GM21717 (cell line): ENCODE measurements around the gene ERVV-1.
"Not testable (repeated sequence)": the region's sequence is repeated elsewhere in the genome, so short reads cannot be mapped to it uniquely, and the experiment has no call there.

ENCODE experiments used
- ATAC-seq: cut with Tn5 transposase; IDR thresholded peaks from one replicate; pipeline ENCODE4 v1.9.1; 2021; ENCODE audit warnings: mild to moderate bottlenecking, moderate library complexity; ENCODE audit not compliant: unreplicated experiment

Gene ERVV-1, protein sequence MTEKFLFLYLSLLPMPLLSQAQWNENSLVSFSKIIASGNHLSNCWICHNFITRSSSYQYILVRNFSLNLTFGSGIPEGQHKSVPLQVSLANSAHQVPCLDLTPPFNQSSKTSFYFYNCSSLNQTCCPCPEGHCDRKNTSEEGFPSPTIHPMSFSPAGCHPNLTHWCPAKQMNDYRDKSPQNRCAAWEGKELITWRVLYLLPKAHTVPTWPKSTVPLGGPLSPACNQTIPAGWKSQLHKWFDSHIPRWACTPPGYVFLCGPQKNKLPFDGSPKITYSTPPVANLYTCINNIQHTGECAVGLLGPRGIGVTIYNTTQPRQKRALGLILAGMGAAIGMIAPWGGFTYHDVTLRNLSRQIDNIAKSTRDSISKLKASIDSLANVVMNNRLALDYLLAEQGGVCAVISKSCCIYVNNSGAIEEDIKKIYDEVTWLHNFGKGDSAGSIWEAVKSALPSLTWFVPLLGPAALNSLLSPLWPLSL

DNA sequence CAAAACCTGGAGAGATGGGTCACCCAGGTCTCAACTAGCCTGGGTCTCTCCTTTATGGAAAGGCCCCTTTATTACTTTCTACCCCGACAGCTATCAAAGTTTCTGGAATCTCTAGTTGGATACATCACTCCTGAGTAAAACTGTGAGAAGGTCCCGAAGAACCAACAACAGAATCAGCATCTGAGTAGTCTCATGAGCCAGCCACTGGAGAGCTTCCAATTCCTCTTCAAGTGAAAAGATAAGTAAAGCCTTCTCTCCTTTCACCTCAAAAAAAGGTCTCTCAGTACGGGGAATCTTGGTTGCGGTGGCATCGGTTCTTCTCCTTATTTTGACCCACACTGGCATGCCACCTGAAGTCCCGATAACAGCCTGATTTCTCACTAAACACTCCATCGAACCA, at the start of gene ERVV-1:
TSS of gene ERVV-1 (plus strand) at position 301 of the 400 bp plus-strand sequence. CDS start 170 bp downstream, outside the sequence.
- no peak for ATAC-seq

DNA sequence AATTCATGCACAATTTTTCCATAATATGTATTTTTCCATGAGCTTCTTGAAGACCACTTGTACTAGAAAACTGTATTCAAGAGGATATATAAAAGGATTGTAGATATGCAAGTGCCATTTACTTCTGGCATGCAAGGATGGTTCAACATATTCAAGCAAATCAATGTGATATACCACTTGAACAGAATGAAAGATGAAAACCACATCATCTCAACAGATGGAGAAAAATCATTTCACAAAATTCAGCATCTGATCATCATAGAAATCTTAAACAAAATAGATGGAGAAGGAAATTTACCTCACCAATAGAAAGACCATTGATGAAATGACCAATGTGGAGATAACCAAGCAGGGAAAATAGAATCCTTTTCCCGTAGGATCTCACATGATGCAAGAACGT, 45.9 kb upstream of the ERVV-1 start:
- ATAC-seq, result no peak

DNA sequence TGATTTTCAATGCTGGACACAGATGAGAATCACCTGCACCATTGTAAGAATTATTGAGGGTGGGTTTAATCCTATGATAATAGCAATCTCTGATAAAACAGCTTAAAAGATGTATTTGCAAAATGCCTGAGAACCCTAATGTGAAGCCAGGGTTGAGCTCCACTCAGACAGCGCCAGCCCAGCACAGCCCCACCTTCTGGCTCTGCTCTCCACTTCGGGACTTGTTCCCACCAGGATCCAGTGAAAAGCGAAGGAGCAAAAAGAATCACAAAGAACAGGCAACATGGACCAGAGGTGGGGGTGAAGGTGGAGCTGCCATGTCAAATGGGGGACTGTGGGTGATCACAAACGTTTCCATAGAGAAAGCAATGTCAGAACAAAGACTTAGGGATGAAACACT, 32.4 kb upstream of the ERVV-1 start:
- ATAC-seq, result no peak

DNA sequence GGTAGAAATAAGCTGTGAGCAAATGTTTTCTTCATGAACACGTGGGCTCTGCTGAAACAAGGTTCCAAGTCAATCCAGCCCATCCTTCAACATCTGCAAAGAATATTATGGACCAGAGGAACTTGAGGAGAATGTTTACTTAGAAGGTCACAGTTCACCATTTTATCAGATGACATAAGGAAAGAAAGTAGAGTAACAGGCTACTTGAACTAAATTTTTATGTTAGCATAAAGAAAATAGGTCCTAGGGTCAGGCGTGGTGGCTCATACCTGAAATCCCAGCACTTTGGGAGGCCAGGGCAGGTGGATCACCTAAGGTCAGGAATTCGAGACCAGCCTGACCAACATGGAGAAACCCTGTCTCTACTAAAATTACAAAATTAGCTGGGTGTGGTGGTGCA, 30.6 kb upstream of the ERVV-1 start:
- ATAC-seq, result not testable (repeated sequence)

DNA sequence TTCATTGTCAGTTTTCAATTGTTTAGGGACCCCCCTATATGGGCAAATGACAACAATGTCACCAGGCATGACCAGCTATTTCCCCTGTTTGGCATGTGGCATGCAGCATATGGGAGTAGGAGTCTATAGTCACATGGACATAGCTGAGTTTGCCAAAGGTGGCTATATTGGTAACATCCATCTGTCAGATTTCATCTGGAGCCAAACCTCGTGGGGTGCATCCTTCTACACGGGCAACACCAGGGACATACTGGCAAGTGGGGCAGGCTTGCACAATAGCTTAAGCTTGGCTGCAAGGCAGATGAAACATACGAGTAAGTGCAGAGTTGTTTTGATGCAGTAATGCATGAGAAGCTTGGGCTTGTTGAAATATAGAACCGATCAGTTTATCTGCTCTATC, 26.5 kb upstream of the ERVV-1 start:
- ATAC-seq, result no peak

DNA sequence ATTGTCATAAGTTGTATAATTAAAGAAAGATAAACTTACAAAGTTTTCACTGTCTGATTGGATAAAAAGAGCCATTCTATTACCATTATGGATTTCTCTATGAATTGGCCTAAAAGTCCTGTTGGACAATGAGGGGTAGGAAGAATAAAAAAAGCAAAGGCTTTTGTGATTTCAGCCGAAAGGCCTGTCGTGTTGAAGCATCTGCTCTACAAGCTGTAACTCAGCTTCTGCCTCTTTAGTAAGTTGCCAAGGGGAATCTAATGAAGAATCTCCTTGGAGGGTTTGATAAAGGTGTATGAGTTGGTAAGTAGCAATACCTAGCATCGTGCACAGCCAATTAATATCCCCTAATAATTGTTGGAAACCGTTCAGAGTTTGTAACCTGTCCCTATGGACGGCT, 25.2 kb upstream of the ERVV-1 start:
- ATAC-seq, result no peak

DNA sequence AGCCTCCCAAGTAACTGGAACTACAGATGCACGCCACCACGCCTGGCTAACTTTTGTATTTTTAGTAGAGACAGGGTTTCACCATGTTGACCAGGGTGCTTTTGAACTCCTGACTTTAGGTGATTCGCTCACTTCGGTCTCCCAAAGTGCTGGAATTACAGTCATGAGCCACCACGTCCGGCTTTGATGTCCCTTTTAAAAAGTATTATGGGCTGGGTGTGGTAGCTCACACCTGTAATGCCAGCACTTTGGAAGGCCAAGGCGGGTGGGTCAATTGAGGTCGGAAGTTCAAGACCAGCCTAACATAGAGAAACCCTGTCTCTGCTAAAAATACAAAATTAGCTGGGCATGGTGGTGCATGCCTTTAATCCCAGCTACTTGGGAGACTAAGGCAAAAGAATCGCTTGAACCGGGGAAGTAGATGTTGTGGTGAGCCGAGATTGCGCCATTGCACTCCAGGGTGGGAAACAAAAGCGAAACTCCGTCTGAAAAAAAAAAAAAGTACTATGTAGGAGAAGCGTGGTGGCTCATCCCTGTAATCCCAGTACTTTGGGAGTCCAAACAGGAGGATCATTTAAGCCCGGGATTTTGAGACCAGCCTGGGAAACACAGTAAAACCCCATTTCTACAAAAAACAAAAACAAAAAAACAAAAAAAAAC, 22.8 kb upstream of the ERVV-1 start:
- no peak for ATAC-seq

DNA sequence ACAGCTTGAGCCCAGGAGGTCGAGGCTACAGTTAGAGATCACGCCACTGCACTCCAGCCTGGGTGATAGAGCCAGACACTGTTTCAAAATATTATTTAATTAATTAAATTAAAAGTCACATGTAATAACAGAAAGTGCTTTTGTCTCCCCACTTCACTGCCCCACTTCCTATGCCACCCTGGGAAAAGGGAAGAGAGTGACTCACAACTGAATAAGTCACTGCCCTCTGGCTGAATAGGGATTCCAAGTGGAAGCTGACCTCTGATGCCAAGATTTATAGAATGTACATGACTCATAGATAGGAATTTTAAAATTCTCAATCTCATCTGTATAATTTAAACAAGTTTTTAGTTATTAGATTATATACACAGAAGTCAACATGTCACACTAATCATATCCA, 22.2 kb upstream of the ERVV-1 start:
- no peak for ATAC-seq

DNA sequence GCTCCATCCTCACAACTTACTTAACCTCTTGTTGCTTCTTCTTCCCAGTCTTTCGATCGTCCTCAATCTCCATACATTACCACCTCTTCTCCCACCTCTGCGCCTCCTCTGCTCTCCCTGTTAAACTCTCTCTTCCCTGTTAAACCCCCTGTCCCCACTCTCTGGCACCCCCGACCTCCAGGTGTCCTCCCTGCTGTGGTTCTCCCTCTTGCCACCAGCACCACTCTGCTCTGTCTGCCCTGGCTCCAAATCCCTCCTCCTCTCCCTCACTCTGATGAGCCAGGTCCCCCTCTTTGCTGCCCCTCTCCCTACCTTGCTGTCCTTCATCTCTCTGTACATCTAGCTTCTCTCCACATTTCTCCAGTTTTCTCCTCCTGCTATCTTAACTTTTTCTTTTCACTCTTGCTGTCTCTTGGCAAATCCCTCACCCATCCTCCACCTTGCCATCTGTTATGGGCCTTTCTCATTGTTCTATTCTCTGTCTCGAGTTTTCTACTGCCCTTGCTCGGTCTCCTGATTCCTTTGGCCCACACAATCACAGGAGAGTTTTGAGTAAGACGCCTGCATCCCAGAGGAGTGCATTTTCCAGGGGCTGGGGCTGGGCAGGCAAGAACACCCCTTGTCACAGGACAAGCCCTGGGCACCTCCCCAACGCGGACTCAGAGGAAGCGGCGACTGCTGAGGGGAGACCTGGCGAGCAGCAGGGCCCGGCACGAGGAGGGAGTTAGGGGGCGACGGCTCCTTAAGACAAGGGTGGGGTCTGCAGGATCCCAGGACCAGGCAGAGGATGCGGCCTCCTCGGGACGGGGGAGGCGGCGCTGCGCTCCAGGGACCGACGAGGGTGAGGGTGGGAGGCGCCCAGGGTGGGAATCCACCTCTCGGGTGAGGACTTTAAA, 21.4 kb upstream of the ERVV-1 start:
- ATAC-seq, result no peak

DNA sequence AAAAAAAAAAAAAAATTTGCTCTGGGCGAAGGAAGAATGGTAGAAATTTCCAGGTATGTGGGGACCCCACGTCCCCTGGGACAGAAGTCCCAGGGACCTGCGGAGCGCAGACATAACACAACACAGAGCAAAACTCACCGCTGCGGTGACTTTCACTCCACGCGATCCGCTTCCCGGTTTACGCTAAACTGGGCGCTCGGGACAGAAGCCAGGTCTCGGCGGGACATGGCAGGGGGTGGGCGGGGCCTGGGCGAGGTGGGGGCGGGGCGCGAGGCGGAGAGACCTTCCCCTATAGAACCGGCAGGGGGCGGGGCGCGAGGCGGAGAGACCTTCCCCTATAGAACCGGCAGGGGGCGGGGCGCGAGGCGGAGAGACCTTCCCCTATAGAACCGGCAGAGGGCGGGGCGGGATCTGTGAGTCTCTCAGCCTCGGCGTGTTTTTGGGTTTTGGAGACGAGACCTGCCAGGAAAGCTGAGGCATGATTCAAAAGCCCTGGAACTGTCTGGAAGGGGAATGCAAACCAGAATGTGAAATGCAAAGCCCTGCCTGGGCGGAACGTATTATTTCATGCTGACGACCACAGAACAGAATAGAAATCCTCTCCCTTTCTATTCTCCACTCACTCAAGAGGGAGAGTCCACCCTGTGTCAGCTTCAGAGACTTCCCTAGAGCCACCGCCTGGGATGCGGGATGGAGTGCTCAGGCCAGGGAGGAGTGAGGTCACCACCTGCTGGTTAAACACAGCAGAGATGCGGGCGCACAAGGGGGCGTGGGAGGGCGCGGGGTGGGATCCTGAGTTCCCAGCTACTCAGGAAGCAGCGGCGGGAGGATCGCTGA, 20.2 kb upstream of the ERVV-1 start:
- no peak for ATAC-seq

DNA sequence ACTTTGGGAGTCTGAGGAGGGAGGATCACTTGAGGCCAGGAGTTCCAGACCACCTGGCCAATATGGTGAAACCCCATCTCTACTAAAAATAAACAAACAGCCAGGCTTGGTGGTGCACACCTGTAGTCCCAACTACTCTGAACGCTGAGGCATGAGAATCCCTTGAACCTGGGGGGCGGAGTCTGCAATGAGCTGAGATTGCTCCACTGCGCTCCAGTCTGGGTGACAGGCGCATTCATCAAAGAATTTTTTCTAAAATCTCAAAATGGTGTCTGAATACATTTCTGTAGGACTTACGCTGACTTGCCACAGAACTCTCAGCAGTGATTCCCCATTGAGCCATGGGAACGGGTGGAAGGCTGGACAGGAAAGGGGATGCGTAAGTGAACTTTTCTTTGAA, 18.0 kb upstream of the ERVV-1 start:
- ATAC-seq, result no peak

DNA sequence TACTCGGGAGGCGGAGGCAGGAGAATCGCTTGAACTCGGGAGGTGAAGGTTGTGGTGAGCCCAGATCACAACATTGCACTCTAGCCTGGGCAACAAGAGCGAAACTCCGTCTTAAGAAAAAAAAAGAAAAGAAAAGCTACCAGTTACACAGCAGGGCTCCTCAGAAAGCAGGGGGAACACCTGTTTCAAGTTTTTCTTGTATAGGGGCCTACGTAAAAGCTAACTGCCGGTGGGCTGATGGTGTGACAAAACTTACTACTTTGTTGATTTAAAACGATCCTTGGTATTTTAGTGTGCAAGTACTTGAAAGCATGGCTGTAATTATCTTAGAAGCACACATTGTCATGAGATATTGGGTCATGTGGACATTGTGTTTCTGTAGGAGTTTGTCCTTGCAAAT, 15.7 kb upstream of the ERVV-1 start:
- ATAC-seq, result no peak

DNA sequence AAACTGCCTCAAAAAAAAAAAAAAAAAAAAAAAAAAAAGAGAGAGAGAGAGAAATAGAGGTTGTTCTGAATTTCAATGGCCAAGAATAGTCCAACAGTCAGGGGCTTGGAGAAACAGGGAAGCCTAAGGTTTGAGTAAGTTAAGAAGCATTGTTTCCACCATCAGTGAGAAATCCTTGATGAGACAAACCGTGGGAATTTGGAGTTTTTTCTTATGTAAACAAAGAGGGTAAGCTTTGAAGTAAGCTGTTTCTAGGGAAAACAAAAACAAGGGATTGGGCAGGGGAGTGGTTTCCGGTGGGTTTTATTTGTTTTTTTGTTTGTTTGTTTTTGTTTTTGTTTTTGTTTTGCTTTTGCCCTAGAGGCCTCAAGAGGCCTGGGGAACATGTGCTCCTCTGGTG, 11.2 kb upstream of the ERVV-1 start:
- no peak for ATAC-seq

DNA sequence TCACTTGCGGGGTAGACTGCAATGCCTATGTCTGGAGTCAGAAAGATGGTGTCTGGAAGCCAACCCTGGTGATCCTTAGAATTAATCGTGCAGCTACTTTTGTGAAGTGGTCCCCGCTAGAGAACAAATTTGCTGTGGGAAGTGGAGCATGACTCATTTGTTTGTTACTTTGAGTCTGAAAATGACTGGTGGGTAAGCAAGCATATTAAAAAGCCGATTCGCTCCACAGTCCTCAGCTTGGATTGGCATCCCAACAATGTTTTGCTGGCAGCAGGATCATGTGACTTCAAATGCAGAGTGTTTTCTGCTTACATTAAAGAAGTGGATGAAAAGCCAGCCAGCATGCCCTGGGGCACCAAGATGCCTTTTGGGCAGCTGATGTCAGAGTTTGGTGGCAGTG, 9.5 kb upstream of the ERVV-1 start:
- no peak for ATAC-seq

DNA sequence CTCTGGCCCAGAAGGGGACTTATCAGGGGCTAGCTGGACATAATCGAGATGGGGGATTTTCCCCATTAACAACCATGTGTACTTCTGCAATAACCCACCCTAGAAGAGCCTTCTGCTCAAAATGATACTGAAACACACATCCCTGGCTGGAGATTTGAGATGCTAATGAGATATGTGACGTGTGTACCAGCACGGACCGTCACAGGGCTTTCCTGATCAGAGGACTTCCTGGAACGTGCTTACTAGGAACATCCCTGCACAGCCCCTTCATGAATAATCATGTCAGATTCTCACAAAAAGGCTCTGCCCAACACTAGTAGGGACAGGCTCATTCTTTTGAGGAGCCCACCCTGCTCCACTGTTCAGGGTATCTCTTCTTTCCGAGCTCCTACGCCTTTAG, 6.5 kb upstream of the ERVV-1 start:
- ATAC-seq, result no peak

DNA sequence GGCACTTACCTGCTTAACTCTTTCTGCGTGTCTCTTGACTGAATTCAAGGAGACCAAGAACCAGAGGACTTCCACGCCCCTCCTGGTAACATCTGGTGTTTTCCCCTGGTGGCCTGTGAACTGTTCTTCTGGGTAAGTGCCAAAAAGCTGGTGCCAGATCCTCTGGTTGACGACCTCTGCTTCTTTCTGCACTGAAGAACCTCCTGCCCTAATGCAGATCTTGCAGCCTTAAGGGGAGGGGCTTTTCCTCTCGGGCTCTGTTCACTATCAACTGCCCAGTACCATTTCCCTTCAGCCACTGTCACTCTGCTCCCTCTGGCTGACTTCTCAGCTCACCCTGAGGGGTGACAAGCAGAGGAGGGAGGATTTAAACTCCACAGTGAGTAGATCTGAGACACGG, 6.1 kb upstream of the ERVV-1 start:
- no peak for ATAC-seq

DNA sequence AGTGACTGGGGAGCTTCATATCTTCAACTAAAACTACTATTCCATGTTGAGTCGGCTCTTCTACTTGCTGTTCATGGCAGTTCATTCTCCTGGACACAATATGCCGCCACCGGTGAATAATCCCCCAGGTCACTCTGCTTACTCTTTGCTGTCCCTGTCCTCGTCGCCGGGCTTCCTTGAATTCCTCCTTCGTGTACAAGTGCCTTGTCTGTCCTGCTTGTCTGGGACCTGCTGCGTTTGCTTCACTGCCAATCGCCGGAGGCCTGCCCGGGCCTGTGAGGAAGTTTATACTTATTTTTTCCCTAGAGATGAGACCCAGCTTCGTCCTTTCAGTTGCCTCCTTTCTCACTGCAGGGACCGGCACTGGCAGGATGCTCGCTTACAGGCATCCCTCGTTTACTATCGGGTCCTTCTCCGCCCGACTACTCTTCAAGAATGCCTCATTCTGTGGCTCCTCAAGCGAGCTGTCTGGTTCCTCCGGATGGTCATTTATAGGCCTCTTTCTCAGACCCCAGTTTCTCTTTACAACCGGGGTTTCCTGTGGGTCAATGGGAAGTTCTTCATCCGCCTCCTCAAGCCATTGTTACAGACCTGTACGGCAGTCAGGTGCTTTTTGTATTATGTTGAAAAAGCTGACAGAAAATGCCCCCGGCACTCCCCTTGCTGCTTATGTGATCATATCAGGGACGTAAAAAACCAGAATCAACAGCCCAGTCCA, 5.5 kb upstream of the ERVV-1 start:
- no peak for ATAC-seq

DNA sequence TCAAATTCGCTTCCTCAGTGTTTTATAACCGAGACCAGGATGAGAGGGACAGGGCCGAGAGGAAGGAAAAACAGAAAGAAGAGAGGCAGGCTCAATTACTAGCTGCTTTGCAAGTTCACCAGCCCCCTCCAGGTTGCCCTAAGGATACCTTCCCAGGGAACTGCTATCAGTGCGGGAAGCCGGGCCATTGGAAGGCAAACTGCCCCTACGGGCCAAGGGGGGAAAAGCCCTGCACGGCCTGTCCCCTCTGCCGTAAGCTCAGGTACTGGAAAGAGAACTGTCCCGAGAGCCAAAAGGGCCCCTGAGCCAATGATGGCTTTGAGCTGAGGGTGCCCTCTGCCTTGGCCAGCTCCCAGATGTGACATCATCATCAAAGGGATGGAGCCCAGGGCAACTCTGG, 3.2 kb upstream of the ERVV-1 start:
- ATAC-seq, result no peak

DNA sequence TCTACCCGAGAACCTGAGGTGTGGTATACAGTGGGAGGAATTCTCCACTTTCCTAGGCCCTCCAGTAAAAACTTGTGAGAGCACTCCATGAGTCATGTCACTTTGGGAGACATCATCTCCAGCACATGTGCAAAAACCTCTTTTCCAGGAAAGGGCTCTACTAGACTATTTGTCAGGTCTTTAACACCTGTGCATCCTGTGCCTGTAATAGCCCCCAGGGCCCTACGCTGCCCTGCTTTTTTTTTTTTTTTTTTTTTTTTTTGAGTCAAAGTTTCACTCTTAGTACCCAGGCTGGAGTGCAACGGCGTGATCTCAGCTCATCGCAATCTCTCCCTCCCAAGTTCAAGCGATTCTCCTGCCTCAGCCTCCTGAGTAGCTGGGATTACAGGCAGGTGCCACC, 1.7 kb upstream of the ERVV-1 start:
- ATAC-seq, result no peak

DNA sequence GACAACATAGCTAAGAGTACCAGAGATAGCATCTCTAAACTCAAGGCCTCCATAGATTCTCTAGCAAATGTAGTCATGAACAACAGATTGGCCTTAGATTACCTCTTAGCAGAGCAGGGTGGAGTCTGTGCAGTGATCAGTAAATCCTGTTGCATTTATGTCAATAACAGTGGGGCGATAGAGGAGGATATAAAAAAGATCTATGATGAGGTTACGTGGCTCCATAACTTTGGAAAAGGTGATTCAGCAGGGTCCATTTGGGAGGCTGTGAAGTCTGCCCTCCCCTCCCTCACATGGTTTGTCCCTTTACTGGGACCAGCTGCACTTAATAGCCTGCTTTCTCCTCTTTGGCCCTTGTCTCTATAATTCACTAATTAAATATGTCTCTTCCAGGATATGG, 1.4 kb downstream of the ERVV-1 start:
- no peak for ATAC-seq
